Measurements from ENCODE around the gene EXTL2.

GRCh38 chr1:100881687-100882086 lies 13.0 kb downstream of the EXTL2 start:
- TF ChIP-seq HOXB6 (CRISPR knock-in tag; IDR thresholded peaks at IDR 0.05; ENCODE audit: borderline replicate concordance) (no peak), CTCF (IDR thresholded peaks at IDR 0.05 in 2 of 3, conservative IDR thresholded peaks at IDR 0.05 in 1 of 3; ENCODE audit: insufficient read depth in 2 of 3, low read depth in 1 of 3, low read length in 3 of 3) (no peak), BRCA1 (IDR thresholded peaks at IDR 0.05) (no peak), BRCA1 (CRISPR knock-in tag; IDR thresholded peaks at IDR 0.05) (no peak), FOXP1 (CRISPR knock-in tag; IDR thresholded peaks at IDR 0.05) (no peak), XRCC4 (IDR thresholded peaks at IDR 0.05; ENCODE audit: extremely low read depth, insufficient read depth, insufficient read length) (no peak), YY1 (IDR thresholded peaks at IDR 0.05; ENCODE audit: borderline replicate concordance in 1 of 3, control insufficient read depth in 1 of 3, extremely low read depth in 1 of 3, insufficient read depth in 3 of 3, insufficient read length in 1 of 3, insufficient replicate concordance in 2 of 3, low read depth in 1 of 3, low read length in 2 of 3) (no peak), EZH2 (IDR thresholded peaks at IDR 0.05; ENCODE audit: borderline replicate concordance, low read depth, low read length) (no peak), SIN3A (IDR thresholded peaks at IDR 0.05; ENCODE audit: borderline replicate concordance in 2 of 2, control insufficient read depth in 1 of 2, low read depth in 2 of 2, low read length in 2 of 2) (no peak), FOXJ3 (CRISPR knock-in tag; IDR thresholded peaks at IDR 0.05) (no peak), POLR2AphosphoS2 (IDR thresholded peaks at IDR 0.05; ENCODE audit: low read length) (no peak)
